Measurements from ENCODE around the gene CASK.

- TF ChIP-seq, protein P1, sequence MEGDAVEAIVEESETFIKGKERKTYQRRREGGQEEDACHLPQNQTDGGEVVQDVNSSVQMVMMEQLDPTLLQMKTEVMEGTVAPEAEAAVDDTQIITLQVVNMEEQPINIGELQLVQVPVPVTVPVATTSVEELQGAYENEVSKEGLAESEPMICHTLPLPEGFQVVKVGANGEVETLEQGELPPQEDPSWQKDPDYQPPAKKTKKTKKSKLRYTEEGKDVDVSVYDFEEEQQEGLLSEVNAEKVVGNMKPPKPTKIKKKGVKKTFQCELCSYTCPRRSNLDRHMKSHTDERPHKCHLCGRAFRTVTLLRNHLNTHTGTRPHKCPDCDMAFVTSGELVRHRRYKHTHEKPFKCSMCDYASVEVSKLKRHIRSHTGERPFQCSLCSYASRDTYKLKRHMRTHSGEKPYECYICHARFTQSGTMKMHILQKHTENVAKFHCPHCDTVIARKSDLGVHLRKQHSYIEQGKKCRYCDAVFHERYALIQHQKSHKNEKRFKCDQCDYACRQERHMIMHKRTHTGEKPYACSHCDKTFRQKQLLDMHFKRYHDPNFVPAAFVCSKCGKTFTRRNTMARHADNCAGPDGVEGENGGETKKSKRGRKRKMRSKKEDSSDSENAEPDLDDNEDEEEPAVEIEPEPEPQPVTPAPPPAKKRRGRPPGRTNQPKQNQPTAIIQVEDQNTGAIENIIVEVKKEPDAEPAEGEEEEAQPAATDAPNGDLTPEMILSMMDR (IDR thresholded peaks at IDR 0.05; ENCODE audit: low read length) = no peak
- no peak for TF ChIP-seq EZH2 (IDR thresholded peaks at IDR 0.05; ENCODE audit: borderline replicate concordance, low read length)
These were observed 307.1 kb downstream of the CASK start for GRCh38 chrX:41616255-41616654.

Data from OCI-LY1 (cell line).